Neural cell (in vitro differentiated cells): ENCODE results near the gene S1PR1. TPM values are rescaled to one million over a fixed set of nuclear protein-coding genes. Genes with fewer than 3 reads are reported as not detected.

Experiments
- H2AFZ ChIP-seq: fragments of 200-600, 300-800 bp; sonication (generic), shearing (Covaris generic); 2 replicates; pipeline ENCODE4 v1.6.0; 2014; ENCODE audit warnings: low read depth, mild to moderate bottlenecking, antibody characterized with exemption, low read length, moderate library complexity
- H3F3A ChIP-seq: fragments of 200-600 bp; shearing (Covaris generic); 2 replicates; pipeline ENCODE4 v1.6.1; 2016; ENCODE audit warnings: mild to moderate bottlenecking, moderate library complexity, mixed read lengths, antibody characterized with exemption, low read length; ENCODE audit not compliant: insufficient read depth, poor library complexity, severe bottlenecking
- H3K27ac ChIP-seq: fragments of 200-600, 300-800 bp; sonication (generic), shearing (Covaris generic); 2 replicates; pipeline ENCODE4 v1.5.1; 2014; ENCODE audit warnings: mild to moderate bottlenecking, low read length, moderate library complexity
- H3K27me3 ChIP-seq: fragments of 300-800, 200-600 bp; sonication (generic), shearing (Covaris generic); 2 replicates; pipeline ENCODE4 v1.6.0; 2014; ENCODE audit warnings: mild to moderate bottlenecking, low read depth, low read length, moderate library complexity; ENCODE audit not compliant: insufficient read depth
- H3K36me3 ChIP-seq: fragments of 300-800, 200-600 bp; sonication (generic), shearing (Covaris generic); 2 replicates; pipeline ENCODE4 v1.5.1; 2014; ENCODE audit warnings: mild to moderate bottlenecking, antibody characterized with exemption, low read length, moderate library complexity; ENCODE audit not compliant: insufficient read depth
- H3K4me2 ChIP-seq: fragments of 300-800, 200-600 bp; sonication (generic), shearing (Covaris generic); 2 replicates; pipeline ENCODE4 v1.6.0; 2014; ENCODE audit warnings: mild to moderate bottlenecking, low read length
- H3K4me3 ChIP-seq: fragments of 300-800, 200-600 bp; sonication (generic), shearing (Covaris generic); 2 replicates; pipeline ENCODE4 v1.5.1; 2014; ENCODE audit warnings: mild to moderate bottlenecking, low read length, moderate library complexity
- H3K79me2 ChIP-seq: fragments of 200-600 bp; shearing (Covaris generic); replicated peaks from 2 replicates; pipeline ENCODE4 v1.6.0; 2014; ENCODE audit warnings: mild to moderate bottlenecking, low read length, moderate library complexity; ENCODE audit not compliant: insufficient read depth
- H3K9ac ChIP-seq: fragments of 300-800, 200-600 bp; sonication (generic), shearing (Covaris generic); 2 replicates; pipeline ENCODE4 v1.6.1; 2016; ENCODE audit warnings: mild to moderate bottlenecking, low read length, mixed read lengths
- H3K9me2 ChIP-seq: fragments of 200-600 bp; shearing (Covaris generic); 2 replicates; pipeline ENCODE4 v1.6.1; 2016; ENCODE audit warnings: mild to moderate bottlenecking, low read length, mixed read lengths; ENCODE audit not compliant: insufficient read depth
- H3K9me3 ChIP-seq: fragments of 200-600, 300-800 bp; sonication (generic), shearing (Covaris generic); 2 replicates; pipeline ENCODE4 v1.6.1; 2016; ENCODE audit warnings: mild to moderate bottlenecking, mixed run types, low read length, moderate library complexity, mixed read lengths
- H4K20me1 ChIP-seq: fragments of 200-600 bp; shearing (Covaris generic); 2 replicates; pipeline ENCODE4 v1.6.1; 2016; ENCODE audit warnings: mild to moderate bottlenecking, mixed run types; ENCODE audit not compliant: insufficient read depth
- EP300 ChIP-seq: fragments of 450-650 bp; conservative IDR thresholded peaks from 2 replicates; pipeline ENCODE4 v1.6.1; 2014; ENCODE audit warnings: antibody characterized with exemption, mild to moderate bottlenecking, moderate library complexity; ENCODE audit not compliant: poor library complexity, severe bottlenecking
- EZH2 ChIP-seq: fragments of 200-600, 300-800 bp; shearing (Covaris generic), sonication (generic); IDR thresholded peaks from 2 replicates; pipeline ENCODE4 v1.6.1; 2014; ENCODE audit warnings: antibody characterized with exemption, low read length, borderline replicate concordance, mild to moderate bottlenecking; ENCODE audit not compliant: insufficient read depth, poor library complexity, severe bottlenecking
- MXI1 ChIP-seq: fragments of 450-650 bp; conservative IDR thresholded peaks from 2 replicates; pipeline ENCODE4 v1.6.1; 2014; ENCODE audit warnings: antibody characterized with exemption, mild to moderate bottlenecking; ENCODE audit not compliant: poor library complexity, severe bottlenecking
- POLR2AphosphoS5 ChIP-seq: IDR thresholded peaks from 2 replicates; pipeline ENCODE4 v1.6.1; 2012
- RAD21 ChIP-seq: fragments of 450-650 bp; conservative IDR thresholded peaks from 2 replicates; pipeline ENCODE4 v1.6.1; 2014; ENCODE audit warnings: antibody characterized with exemption, mild to moderate bottlenecking, moderate library complexity
- SMC3 ChIP-seq: fragments of 450-650 bp; conservative IDR thresholded peaks from 2 replicates; pipeline ENCODE4 v1.6.1; 2014; ENCODE audit warnings: antibody characterized with exemption, mild to moderate bottlenecking, moderate library complexity; ENCODE audit not compliant: poor library complexity
- TAF1 ChIP-seq: IDR thresholded peaks from 2 replicates; pipeline ENCODE4 v1.6.1; 2012; ENCODE audit warnings: low read depth
- polyA plus RNA-seq: library from polyadenylated mRNA; depleted of rRNA; stranded (reverse); fragments of >200 nt; gene quantifications from 2 replicates; pipeline ENCODE4 v1.2.3, GENCODE V29; 2014
- TF ChIP-seq, protein P1 (sequence below): IDR thresholded peaks from 2 replicates; pipeline ENCODE4 v1.6.1; 2012; ENCODE audit warnings: borderline replicate concordance
- TF ChIP-seq, protein P2 (sequence below): fragments of 450-650 bp; IDR thresholded peaks from 2 replicates; pipeline ENCODE4 v1.5.1; 2014; ENCODE audit warnings: antibody characterized with exemption, mild to moderate bottlenecking, moderate library complexity; ENCODE audit not compliant: poor library complexity, severe bottlenecking

Gene S1PR1
- polyA plus RNA-seq, 1 donor from 2014 or later = not detected

DNA sequence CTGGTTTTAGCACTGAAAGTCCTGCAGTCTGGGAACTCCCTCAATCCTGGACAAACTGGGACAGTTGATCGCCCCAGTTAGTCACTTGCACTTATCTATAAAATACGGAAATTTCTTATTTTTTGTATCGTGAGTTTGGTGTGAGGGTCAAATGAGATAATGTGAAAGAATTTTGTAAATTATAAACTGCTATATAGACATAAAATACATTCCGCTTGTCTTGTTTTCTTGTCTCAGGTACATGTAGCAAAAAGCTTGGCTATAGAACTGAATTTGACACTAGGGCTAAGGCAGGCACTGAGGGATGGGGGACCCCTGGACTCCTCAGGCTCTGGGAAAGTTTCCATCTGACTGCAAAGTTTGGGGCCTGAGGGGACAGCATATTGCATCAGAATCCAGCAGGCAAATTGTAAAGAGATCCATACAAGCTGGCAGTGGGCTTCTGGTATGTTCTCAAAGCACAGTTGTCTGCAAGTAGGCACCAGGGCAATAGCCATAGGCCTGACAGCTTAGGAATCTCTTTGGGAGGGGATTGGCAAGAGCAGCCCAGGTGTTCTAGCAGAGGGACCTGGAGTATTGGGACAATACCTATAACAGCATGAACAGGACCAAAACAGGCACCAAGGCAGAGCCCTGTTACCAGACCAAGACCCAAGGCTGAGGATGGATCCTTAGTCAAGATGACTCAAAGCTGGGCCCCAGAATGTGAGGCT, 44.3 kb downstream of the S1PR1 start:
- no peak for TF ChIP-seq RAD21
- no peak for TF ChIP-seq POLR2AphosphoS5
- no peak for TF ChIP-seq MXI1
- no peak for TF ChIP-seq EZH2
- TF ChIP-seq TAF1 = no peak
- no peak for TF ChIP-seq SMC3
- TF ChIP-seq EP300 = no peak
- TF ChIP-seq, protein P1, sequence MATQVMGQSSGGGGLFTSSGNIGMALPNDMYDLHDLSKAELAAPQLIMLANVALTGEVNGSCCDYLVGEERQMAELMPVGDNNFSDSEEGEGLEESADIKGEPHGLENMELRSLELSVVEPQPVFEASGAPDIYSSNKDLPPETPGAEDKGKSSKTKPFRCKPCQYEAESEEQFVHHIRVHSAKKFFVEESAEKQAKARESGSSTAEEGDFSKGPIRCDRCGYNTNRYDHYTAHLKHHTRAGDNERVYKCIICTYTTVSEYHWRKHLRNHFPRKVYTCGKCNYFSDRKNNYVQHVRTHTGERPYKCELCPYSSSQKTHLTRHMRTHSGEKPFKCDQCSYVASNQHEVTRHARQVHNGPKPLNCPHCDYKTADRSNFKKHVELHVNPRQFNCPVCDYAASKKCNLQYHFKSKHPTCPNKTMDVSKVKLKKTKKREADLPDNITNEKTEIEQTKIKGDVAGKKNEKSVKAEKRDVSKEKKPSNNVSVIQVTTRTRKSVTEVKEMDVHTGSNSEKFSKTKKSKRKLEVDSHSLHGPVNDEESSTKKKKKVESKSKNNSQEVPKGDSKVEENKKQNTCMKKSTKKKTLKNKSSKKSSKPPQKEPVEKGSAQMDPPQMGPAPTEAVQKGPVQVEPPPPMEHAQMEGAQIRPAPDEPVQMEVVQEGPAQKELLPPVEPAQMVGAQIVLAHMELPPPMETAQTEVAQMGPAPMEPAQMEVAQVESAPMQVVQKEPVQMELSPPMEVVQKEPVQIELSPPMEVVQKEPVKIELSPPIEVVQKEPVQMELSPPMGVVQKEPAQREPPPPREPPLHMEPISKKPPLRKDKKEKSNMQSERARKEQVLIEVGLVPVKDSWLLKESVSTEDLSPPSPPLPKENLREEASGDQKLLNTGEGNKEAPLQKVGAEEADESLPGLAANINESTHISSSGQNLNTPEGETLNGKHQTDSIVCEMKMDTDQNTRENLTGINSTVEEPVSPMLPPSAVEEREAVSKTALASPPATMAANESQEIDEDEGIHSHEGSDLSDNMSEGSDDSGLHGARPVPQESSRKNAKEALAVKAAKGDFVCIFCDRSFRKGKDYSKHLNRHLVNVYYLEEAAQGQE = no peak
- TF ChIP-seq, protein P2, sequence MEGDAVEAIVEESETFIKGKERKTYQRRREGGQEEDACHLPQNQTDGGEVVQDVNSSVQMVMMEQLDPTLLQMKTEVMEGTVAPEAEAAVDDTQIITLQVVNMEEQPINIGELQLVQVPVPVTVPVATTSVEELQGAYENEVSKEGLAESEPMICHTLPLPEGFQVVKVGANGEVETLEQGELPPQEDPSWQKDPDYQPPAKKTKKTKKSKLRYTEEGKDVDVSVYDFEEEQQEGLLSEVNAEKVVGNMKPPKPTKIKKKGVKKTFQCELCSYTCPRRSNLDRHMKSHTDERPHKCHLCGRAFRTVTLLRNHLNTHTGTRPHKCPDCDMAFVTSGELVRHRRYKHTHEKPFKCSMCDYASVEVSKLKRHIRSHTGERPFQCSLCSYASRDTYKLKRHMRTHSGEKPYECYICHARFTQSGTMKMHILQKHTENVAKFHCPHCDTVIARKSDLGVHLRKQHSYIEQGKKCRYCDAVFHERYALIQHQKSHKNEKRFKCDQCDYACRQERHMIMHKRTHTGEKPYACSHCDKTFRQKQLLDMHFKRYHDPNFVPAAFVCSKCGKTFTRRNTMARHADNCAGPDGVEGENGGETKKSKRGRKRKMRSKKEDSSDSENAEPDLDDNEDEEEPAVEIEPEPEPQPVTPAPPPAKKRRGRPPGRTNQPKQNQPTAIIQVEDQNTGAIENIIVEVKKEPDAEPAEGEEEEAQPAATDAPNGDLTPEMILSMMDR = no peak
- Histone ChIP-seq H3K9me2 (no peaks in the 10 kb centered on the region), H2AFZ (no peak overlapping the region), H3K36me3 (no peaks in the 10 kb centered on the region), H3K79me2 (no peaks in the 10 kb centered on the region), H3K27ac (no peak overlapping the region), H3F3A (no peaks in the 10 kb centered on the region), H3K9me3 (no peaks in the 10 kb centered on the region), H4K20me1 (no peaks in the 10 kb centered on the region), H3K4me3 (no peak overlapping the region), H3K9ac (no peak overlapping the region), H3K4me2 (no peak overlapping the region), H3K27me3 (no peaks in the 10 kb centered on the region)

DNA sequence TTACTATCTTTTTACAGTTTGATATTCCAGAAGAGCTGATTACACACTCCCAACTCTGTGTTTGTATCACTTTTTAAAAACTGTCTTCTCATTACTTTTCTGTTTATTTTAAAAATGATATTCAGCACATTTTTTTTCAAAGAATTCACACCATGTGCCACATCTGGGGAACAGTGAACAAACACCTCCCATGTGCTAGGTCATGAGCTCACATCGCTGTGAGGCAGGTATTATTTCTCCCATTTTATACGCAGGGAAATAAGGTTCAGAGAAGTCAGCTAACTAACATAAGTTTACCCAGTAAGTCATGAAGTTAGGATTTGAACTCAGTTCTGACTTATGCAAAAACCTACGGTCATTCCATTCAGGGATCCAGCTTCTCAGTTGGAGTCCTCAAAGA, 44.9 kb downstream of the S1PR1 start:
- H3K79me2 ChIP-seq = no peaks in the 10 kb centered on the region
- H3K27ac ChIP-seq = no peak overlapping the region
- H4K20me1 ChIP-seq = no peaks in the 10 kb centered on the region
- H3K9me2 ChIP-seq = no peaks in the 10 kb centered on the region
- H3K9ac ChIP-seq = no peak overlapping the region
- H3K36me3 ChIP-seq = no peaks in the 10 kb centered on the region
- H3K9me3 ChIP-seq = no peaks in the 10 kb centered on the region
- no peak overlapping the region for H3K4me2 ChIP-seq
- H3F3A ChIP-seq = no peaks in the 10 kb centered on the region
- TF ChIP-seq TAF1 (no peak), EZH2 (no peak), RAD21 (no peak), MXI1 (no peak), SMC3 (no peak), EP300 (no peak), POLR2AphosphoS5 (no peak)
- TF ChIP-seq, protein P1 = no peak
- TF ChIP-seq, protein P2 = no peak
- no peak overlapping the region for H3K4me3 ChIP-seq
- no peaks in the 10 kb centered on the region for H3K27me3 ChIP-seq
- H2AFZ ChIP-seq = no peak overlapping the region
